ENCODE data around the gene MRPL37. TPM values are rescaled to one million over a fixed set of nuclear protein-coding genes. Genes with fewer than 3 reads are reported as not detected.

Gene MRPL37
- total RNA-seq, 1 donor from 2014 or later, result 112 TPM

GRCh38 chr1:54263601-54264226 is 63.7 kb downstream of the MRPL37 start:
- DNase-seq (ENCODE audit: low read depth), result no peak

DNA sequence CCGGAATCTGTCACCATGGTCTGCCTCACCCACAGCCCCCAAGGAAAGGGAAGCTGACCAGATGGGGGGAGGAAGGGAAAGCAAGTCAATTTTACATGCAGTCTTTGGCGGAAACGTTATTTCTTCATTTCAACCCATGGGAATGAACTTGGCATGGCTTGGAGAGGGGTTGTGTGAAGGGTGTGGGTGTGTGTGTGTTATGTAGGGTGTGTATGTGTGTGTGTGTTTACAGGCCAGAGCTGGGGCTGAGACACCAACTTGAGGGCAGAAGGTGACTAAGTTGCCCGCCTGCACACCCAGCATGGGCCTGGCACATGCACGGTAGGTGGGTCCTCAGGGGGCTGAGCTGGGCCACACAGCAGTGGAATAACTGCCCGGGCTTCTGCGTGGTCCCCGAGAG is 65.2 kb downstream of the MRPL37 start:
- no peak for DNase-seq (ENCODE audit: low read depth)

DNA sequence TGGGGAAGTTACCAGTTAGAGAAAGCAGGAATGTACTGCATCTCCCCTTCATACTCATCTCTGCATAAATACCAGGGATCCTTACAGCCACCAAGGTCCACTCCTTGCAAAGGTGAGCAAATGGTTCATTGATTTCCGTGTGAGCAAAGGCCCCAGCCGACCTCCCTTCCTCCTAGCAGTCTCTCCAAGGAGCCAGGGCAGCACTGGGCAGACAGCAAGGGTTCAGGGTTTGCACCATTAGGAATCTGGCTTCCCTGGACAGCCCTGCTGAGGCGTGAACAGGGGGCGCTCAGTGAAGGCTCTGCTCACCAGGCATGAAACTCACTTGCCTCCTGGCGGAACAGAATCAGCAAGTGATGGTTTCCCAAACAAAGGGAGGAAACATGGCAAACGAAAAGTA is 65.7 kb downstream of the MRPL37 start:
- DNase-seq (ENCODE audit: low read depth), result no peak

GRCh38 chr1:54266195-54266594 is 66.2 kb downstream of the MRPL37 start:
- DNase-seq (ENCODE audit: low read depth), result no peak

DNA sequence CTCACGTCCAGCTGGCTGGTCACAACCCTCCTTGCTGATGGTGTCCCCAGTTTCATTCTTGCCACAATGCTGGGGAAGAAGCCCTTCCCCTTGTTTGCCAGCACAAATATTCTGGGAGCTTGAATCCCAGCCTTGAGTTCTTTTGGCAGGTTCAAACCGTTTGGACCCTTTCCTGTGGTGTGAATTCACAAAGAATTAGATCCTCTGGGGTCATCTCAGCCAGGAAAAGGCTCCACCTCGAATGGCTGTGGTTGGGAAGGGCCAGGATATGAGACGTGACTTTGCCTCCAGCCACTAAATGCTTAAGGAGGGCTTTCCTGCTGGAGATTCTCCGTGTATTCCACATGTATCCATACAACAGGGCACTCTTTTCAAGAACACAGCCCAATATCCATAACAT is 66.9 kb downstream of the MRPL37 start:
- DNase-seq (ENCODE audit: low read depth), result no peak

Other genes starting within 250 kb of the MRPL37 start
- not detected in 2 replicates for gene LDLRAD1, start 182.0 kb upstream of the MRPL37 start, total RNA-seq
- 246 and 250 TPM in 2 replicates for gene TMEM59, start 147.0 kb upstream of the MRPL37 start, total RNA-seq
- gene TCEANC2, start 146.6 kb upstream of the MRPL37 start, total RNA-seq, result 2.9 and 4.6 TPM in 2 replicates
- gene CDCP2, start 47.2 kb upstream of the MRPL37 start, total RNA-seq, result not detected in 2 replicates
- gene CYB5RL, start 137 bp upstream of the MRPL37 start, total RNA-seq, result 7.2 TPM in 2 replicates
- gene SSBP3, start 206.2 kb downstream of the MRPL37 start, total RNA-seq, result 15.3 and 21.8 TPM in 2 replicates